AG10803 (cell line): ENCODE data around the gene NRG2.

Experiments
- DNase-seq: peaks from one replicate; pipeline ENCODE4 v3.0.0; 2010; ENCODE audit warnings: low read depth
- H3K4me3 ChIP-seq: 2 replicates; pipeline ENCODE4 v1.5.1; 2011; ENCODE audit warnings: mild to moderate bottlenecking, low read length, control low read depth
- TF ChIP-seq, protein P1 (sequence below): conservative IDR thresholded peaks from 2 replicates; pipeline ENCODE4 v1.5.1; 2011; ENCODE audit warnings: mild to moderate bottlenecking, low read length, control low read depth, inconsistent platforms

NRG2 gene

DNA sequence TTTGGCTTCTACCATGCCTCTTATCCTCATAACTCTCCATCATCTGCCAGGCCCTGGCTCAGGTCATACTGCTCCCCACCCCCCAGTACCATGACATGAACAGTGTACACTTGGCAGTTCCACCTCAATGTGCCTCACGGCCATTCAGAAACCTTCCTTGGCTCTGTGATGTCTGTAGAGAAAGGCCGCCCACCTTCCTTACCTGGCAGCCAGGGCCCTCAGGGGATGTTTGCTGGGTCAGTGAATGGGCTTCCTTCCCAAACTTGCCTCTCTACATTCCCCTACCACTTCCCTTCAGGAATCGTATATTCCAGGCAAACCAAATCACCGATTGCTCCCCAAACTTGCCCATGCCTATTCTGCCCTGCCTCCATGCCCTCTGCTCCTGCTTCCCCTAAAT lies 146.4 kb downstream of the NRG2 start:
- no peak overlapping the region for H3K4me3 ChIP-seq
- no peak for DNase-seq
- TF ChIP-seq, protein P1, sequence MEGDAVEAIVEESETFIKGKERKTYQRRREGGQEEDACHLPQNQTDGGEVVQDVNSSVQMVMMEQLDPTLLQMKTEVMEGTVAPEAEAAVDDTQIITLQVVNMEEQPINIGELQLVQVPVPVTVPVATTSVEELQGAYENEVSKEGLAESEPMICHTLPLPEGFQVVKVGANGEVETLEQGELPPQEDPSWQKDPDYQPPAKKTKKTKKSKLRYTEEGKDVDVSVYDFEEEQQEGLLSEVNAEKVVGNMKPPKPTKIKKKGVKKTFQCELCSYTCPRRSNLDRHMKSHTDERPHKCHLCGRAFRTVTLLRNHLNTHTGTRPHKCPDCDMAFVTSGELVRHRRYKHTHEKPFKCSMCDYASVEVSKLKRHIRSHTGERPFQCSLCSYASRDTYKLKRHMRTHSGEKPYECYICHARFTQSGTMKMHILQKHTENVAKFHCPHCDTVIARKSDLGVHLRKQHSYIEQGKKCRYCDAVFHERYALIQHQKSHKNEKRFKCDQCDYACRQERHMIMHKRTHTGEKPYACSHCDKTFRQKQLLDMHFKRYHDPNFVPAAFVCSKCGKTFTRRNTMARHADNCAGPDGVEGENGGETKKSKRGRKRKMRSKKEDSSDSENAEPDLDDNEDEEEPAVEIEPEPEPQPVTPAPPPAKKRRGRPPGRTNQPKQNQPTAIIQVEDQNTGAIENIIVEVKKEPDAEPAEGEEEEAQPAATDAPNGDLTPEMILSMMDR, result no peak

DNA sequence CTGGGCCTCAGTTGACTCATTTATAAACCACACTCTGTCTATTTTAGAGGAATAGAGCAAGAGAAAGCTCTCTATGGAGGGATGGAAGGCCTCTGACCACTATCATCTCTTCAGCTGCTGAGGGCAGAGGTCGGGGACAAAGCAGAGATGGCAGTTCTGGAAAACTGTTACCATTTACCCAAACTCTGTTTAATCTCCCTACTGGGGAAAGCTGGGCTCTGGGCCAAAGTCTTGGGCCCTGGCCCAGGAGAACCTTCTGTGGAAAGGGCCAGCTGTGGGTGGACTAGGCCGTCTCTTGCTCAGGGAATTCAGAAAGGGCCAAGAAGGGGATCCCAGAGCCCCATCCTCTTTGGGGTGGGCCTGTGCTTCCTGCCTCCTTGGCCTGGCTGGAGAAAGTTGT lies 147.5 kb downstream of the NRG2 start:
- DNase-seq, result no peak
- TF ChIP-seq, protein P1, result no peak
- H3K4me3 ChIP-seq, result no peak overlapping the region

DNA sequence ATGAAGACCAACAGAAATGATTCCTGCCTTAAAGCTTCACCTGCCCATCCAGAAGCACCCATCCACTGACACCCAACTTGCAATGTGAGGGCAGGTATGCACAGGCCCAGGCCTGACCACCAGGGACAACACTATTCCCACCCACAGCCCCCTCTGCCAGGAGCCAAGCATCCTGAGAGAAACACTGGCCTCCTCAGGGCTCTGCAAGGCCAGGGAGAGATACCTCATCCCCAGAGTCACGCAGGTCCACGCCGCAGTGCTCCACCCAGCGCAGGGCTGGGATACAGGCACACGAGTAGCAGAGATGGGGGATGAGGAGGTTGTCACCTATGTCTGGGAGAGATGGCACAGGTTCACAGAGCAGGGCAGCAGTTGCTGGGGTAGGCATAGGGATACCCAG lies 148.1 kb downstream of the NRG2 start:
- no peak overlapping the region for H3K4me3 ChIP-seq

DNA sequence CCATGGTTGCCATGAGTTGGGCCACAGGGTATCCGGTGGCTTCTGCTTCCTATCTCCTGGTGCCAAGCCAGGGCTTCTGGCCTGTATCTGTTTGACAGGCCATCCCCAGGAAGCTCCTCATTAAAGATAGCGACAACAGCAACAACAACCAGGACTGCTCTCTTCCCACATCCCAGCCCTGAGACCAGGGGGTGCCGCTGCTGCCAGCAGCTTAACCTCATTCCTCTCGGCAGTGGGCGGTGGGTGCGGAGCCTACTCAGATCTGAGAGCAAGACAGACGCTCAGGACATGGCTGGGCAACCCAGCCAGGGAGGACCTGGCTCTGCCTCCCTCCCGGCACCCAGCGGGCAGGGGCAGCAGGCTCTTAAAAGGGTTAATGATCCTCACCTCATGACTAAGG lies 149.2 kb downstream of the NRG2 start:
- TF ChIP-seq, protein P1, result no peak
- H3K4me3 ChIP-seq, result no peak overlapping the region
- no peak for DNase-seq

More for the DNA sequence above, 148.1 kb downstream of the NRG2 start:
- TF ChIP-seq, protein P1, result no peak
- no peak for DNase-seq

- H3K4me3 ChIP-seq, result no peak overlapping the region
- TF ChIP-seq, protein P1, result no peak
- DNase-seq, result no peak
These were observed 153.7 kb downstream of the NRG2 start for GRCh38 chr5:139889410-139889809.

GRCh38 chr5:139888370-139888769 lies 154.7 kb downstream of the NRG2 start:
- TF ChIP-seq, protein P1, result no peak
- DNase-seq, result no peak
- no peak overlapping the region for H3K4me3 ChIP-seq

- no peak for DNase-seq
- H3K4me3 ChIP-seq, result no peak overlapping the region
- TF ChIP-seq, protein P1, result no peak
These were observed 156.9 kb downstream of the NRG2 start for GRCh38 chr5:139886213-139886612.
